KOPT-K1 (cell line): Measurements from ENCODE around the gene SNX25.
"Not testable (repeated sequence)": the region's sequence is repeated elsewhere in the genome, so short reads cannot be mapped to it uniquely, and the experiment has no call there.

ENCODE experiments used
- H3K27ac ChIP-seq: fragments of 200-600 bp; sonication (generic); 2 replicates; pipeline ENCODE4 v1.5.1; 2016; ENCODE audit warnings: antibody characterized with exemption, mild to moderate bottlenecking, low read depth, low read length; ENCODE audit not compliant: poor library complexity, severe bottlenecking
- H3K36me3 ChIP-seq: fragments of 200-600 bp; sonication (generic); 2 replicates; pipeline ENCODE4 v1.5.1; 2017; ENCODE audit warnings: antibody characterized with exemption, mild to moderate bottlenecking, low read length, moderate library complexity; ENCODE audit not compliant: insufficient read depth
- H3K9me3 ChIP-seq: fragments of 200-600 bp; sonication (generic); 2 replicates; pipeline ENCODE4 v1.5.1; 2017; ENCODE audit warnings: antibody characterized with exemption, low read length, mild to moderate bottlenecking; ENCODE audit not compliant: insufficient read depth, poor library complexity, severe bottlenecking

Gene SNX25

GRCh38 chr4:185362570-185362969 lies 153.2 kb downstream of the SNX25 start:
- not testable (repeated sequence) for H3K27ac ChIP-seq, H3K36me3 ChIP-seq

GRCh38 chr4:185363251-185363650 lies 153.9 kb downstream of the SNX25 start:
- H3K9me3 ChIP-seq = no peaks in the 10 kb centered on the region
- no peak overlapping the region for H3K27ac ChIP-seq
- H3K36me3 ChIP-seq = no peaks in the 10 kb centered on the region

More at GRCh38 chr4:185362570-185362969, 153.2 kb downstream of the SNX25 start:
- H3K9me3 ChIP-seq = not testable (repeated sequence)

DNA sequence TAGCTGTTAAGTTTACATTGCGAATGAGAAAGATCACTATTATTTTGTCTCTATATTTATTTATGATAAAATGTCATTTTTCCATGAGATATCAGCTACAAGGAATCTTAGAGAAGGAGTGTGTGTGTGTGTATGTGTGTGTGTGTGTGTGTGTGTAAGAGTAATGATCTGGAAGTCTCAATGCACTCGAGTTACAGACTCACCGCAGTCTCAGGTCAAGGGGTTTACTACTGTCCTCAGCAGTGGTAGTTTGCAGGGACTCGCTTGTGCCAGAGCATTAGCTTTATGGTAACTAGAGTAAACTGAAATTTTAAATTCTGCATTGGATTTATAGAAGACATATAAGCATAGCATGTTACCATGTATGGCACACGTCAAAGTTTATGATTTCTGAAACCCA lies 155.5 kb downstream of the SNX25 start:
- no peaks in the 10 kb centered on the region for H3K36me3 ChIP-seq
- H3K9me3 ChIP-seq = no peaks in the 10 kb centered on the region
- no peak overlapping the region for H3K27ac ChIP-seq

DNA sequence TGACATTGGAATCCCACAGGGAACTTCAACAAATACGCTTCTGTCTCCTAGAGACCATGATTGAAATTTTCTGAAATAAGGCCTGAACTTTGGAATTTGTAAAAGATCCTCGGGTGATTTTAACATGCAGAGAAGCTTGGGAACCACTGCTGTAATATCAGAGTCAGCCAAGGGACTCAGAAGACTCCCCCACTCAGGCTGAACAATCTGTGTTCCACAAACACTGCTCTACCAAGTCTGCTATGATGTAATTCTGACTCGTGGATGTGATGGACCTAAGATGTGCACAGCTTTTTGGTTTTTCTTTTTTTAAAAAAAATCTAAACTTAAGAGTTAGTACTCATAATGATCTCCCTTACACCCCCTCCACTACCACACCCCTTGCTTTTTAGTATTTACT lies 160.3 kb downstream of the SNX25 start:
- Histone ChIP-seq H3K9me3 (no peaks in the 10 kb centered on the region), H3K27ac (no peak overlapping the region), H3K36me3 (peaks cover 4% of the 10 kb centered on the region; the same call in 1 of the 2 replicates)

GRCh38 chr4:185370268-185370949 lies 161.0 kb downstream of the SNX25 start:
- H3K27ac ChIP-seq = no peak overlapping the region
- H3K9me3 ChIP-seq = no peaks in the 10 kb centered on the region
- peaks cover 4% of the 10 kb centered on the region; the same call in 1 of the 2 replicates for H3K36me3 ChIP-seq

GRCh38 chr4:185371702-185372101 lies 162.3 kb downstream of the SNX25 start:
- Histone ChIP-seq H3K27ac (no peak overlapping the region), H3K9me3 (no peaks in the 10 kb centered on the region), H3K36me3 (peaks cover 4% of the 10 kb centered on the region; the same call in 1 of the 2 replicates)

- Histone ChIP-seq H3K27ac (no peak overlapping the region), H3K36me3 (peaks cover 4% of the 10 kb centered on the region; the same call in 1 of the 2 replicates), H3K9me3 (no peaks in the 10 kb centered on the region)
Measured at GRCh38 chr4:185374027-185374426, 164.6 kb downstream of the SNX25 start.

- Histone ChIP-seq H3K36me3 (peaks cover 4% of the 10 kb centered on the region; the same call in 1 of the 2 replicates), H3K9me3 (no peaks in the 10 kb centered on the region)
Measured at GRCh38 chr4:185374573-185374972, 165.2 kb downstream of the SNX25 start.

DNA sequence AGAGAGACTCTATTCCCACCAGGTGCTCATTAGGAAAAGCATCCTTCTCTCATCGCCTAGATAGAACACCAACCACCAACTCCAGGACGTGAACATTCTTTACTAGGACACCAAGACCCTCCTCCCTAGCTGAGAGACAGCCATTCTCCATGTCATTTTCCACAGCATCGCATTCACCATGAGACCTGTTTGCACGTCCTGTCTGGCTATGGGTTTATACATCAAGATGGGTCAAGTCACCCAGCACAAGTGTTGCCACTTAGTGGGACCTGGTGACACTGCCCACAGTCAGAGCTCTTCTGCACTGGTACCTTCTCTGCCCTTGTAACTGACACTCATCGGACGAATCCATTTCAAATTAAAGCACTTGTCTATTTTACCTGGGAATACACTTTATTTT lies 168.9 kb downstream of the SNX25 start:
- peaks cover 12% of the 10 kb centered on the region for H3K9me3 ChIP-seq
- H3K27ac ChIP-seq = no peak overlapping the region
- 0 out of 2 replicates have a peak, but pooled peaks cover under 1% of the 10 kb centered on the region for H3K36me3 ChIP-seq

More at GRCh38 chr4:185374573-185374972, 165.2 kb downstream of the SNX25 start:
- H3K27ac ChIP-seq = no peak overlapping the region

DNA sequence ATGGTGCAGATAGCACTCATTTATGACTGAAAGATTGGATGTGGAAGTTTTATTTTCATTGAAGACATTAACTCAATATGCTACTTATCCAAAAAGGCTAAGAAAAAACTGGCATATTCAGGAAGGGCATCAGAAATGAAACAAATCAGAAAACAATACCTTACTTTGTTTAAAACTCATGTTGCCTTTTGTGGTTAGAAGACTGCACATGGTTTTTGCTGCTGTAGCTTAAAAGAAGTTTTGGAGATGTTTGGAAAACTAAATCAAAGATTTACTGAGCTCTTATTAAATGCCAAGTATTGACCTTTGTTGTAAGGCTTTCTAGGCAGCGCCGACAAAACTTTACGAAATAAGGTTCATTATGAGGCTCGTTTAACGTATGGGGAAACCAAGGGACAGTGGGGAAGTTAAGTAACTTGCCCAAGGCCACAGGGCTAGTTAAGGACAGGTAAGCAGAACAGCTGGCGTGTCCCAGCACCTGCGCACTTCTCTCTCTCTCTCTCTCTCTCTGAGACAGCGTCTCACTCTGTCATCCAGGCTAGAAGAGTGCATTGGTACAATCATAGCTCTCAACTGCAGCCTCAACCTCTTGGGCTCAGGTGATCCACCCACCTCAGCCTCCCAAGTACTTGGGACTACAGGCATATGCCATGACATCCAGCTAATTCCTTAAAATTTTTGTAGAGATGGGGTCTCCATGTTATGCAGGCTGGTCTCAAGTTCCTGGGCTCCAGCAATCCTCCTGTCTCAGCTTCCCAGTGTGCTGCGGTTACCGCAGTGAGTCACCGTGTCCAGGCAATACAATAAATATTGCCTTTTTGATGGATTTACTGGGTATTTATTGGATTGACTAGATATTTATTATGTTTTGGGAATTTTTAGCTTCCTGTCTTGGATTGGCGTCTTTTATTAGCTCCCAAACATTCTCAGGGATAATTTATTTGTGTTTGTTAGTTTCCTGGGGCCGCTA lies 170.2 kb downstream of the SNX25 start:
- Histone ChIP-seq H3K9me3 (peaks cover 15% of the 10 kb centered on the region), H3K36me3 (no peaks in the 10 kb centered on the region), H3K27ac (no peak overlapping the region)

DNA sequence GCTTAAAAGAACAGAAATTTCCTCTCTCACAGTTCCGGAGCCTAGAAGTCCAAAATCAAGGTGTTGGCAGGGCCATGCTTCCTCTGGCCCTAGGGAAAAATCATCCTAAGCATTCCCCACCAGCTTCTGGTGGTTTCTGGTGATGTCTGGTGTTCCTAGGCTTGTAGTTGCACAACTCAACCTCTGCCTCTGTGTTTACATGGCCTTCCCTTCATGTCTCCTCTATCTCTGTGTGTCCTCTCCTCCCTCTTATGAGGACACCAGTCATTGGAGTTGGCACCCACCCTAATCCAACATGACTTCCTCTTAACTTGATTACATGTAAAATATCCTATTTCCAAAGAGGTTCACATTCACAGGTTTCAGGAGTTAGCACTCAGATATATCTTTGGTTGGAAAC lies 170.9 kb downstream of the SNX25 start:
- no peak overlapping the region for H3K27ac ChIP-seq
- H3K9me3 ChIP-seq = peaks cover 15% of the 10 kb centered on the region
- no peaks in the 10 kb centered on the region for H3K36me3 ChIP-seq

GRCh38 chr4:185381288-185382196 lies 172.1 kb downstream of the SNX25 start:
- Histone ChIP-seq H3K9me3 (peaks cover 15% of the 10 kb centered on the region), H3K27ac (no peak overlapping the region), H3K36me3 (no peaks in the 10 kb centered on the region)

DNA sequence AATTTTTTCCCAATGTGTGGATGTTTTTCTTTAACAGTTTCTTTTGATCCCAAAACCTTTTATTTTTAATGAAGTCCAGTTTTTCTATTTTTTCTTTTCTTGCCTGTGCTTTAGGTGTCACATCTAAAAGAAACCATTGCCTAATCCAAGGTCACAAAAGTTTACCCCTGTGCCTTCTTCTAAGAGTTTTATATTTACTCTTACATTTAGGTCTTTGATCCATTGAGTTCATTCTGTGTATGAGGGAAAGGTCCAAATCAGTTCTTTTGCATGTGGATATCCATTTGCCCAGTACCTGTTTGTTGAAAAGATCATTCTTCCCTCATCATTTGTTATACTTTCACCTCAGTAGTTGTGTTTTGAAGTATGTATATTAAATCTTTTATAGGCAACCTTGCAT lies 173.4 kb downstream of the SNX25 start:
- Histone ChIP-seq H3K36me3 (no peaks in the 10 kb centered on the region), H3K9me3 (peaks cover 15% of the 10 kb centered on the region), H3K27ac (no peak overlapping the region)

DNA sequence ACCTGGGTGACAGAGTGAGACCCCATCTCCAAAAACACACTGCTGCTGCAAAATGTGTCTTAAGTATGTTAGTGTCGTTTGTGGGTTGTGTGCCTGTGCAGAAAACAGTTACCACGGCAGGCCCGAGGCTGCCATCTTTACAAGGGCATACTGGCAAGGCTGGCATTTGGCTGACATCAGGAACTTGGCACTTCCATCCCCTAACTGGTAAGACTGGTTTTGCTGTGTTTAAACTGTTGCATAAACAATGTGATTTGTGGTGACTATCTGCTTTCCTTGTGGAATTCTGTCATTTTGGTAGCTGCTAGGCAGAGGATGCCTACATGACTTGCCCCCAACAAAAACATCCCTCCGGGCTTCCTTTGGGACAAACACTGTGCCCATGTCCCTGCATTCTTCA lies 174.1 kb downstream of the SNX25 start:
- Histone ChIP-seq H3K36me3 (no peaks in the 10 kb centered on the region), H3K27ac (no peak overlapping the region), H3K9me3 (peaks cover 15% of the 10 kb centered on the region)
